Inferior parietal cortex (tissue), 1 donor: ENCODE data around the gene GPATCH3.
A peak's percentile ranks its signal among the peaks of the same experiment; 100 is the strongest.
"Not testable (repeated sequence)": the region's sequence is repeated elsewhere in the genome, so short reads cannot be mapped to it uniquely, and the experiment has no call there.

Experiments
- DNase-seq: peaks from one replicate; pipeline ENCODE4 v3.0.0-alpha.2; 2016; ENCODE audit errors: extremely low spot score

GPATCH3 gene

GRCh38 chr1:26900001-26900814 lies at the start of gene GPATCH3:
Gene GPATCH3 (minus strand): TSS chr1:26900467. CDS start chr1:26900442, 25 bp downstream.
- peak; percentile 94 for DNase-seq

GRCh38 chr1:26949926-26950319 lies 49.7 kb upstream of the GPATCH3 start:
- DNase-seq = no peak

- no peak for DNase-seq
Measured at GRCh38 chr1:26949266-26949925, 49.1 kb upstream of the GPATCH3 start.

GRCh38 chr1:26948725-26949057 lies 48.4 kb upstream of the GPATCH3 start:
- not testable (repeated sequence) for DNase-seq

- no peak for DNase-seq
Measured at GRCh38 chr1:26946270-26946669, 46.0 kb upstream of the GPATCH3 start.

- no peak for DNase-seq
Measured at GRCh38 chr1:26945728-26946127, 45.5 kb upstream of the GPATCH3 start.

- no peak for DNase-seq
Measured at GRCh38 chr1:26945138-26945537, 44.9 kb upstream of the GPATCH3 start.

GRCh38 chr1:26942656-26943055 lies 42.4 kb upstream of the GPATCH3 start:
- no peak for DNase-seq

- DNase-seq = no peak
Measured at GRCh38 chr1:26941311-26941710, 41.0 kb upstream of the GPATCH3 start.

- DNase-seq = no peak
Measured at GRCh38 chr1:26938659-26939025, 38.4 kb upstream of the GPATCH3 start.

GRCh38 chr1:26938004-26938658 lies 37.9 kb upstream of the GPATCH3 start:
- no peak for DNase-seq

- no peak for DNase-seq
Measured at GRCh38 chr1:26936823-26937222, 36.6 kb upstream of the GPATCH3 start.

- DNase-seq = no peak
Measured at GRCh38 chr1:26932531-26932930, 32.3 kb upstream of the GPATCH3 start.

- DNase-seq = no peak
Measured at GRCh38 chr1:26923711-26924110, 23.4 kb upstream of the GPATCH3 start.

GRCh38 chr1:26922901-26923300 lies 22.6 kb upstream of the GPATCH3 start:
- DNase-seq = no peak

GRCh38 chr1:26922431-26922729 lies 22.1 kb upstream of the GPATCH3 start:
- DNase-seq = no peak

GRCh38 chr1:26921540-26922430 lies 21.5 kb upstream of the GPATCH3 start, which contains the start of gene NUDC:
Gene NUDC (plus strand): TSS chr1:26921743. CDS start chr1:26921849, 106 bp downstream.
- DNase-seq = peak; percentile 99

- no peak for DNase-seq
Measured at GRCh38 chr1:26921126-26921539, 20.9 kb upstream of the GPATCH3 start.

- DNase-seq = no peak
Measured at GRCh38 chr1:26915204-26915842, 15.1 kb upstream of the GPATCH3 start.

- DNase-seq = no peak
Measured at GRCh38 chr1:26913754-26914619, 13.7 kb upstream of the GPATCH3 start, which contains the start of gene NR0B2. Gene NR0B2 (minus strand): TSS chr1:26913975. CDS start chr1:26913940, 35 bp downstream.
